HL-60 (cell line): Measurements from ENCODE around the gene PRRT1B.

ENCODE experiments used
- CTCF ChIP-seq: IDR thresholded peaks from one replicate; pipeline ENCODE4 v1.5.1; 2011; ENCODE audit warnings: low read length, control low read depth, inconsistent platforms; ENCODE audit not compliant: insufficient read depth
- GABPA ChIP-seq: IDR thresholded peaks from 2 replicates; pipeline ENCODE4 v1.6.1; 2012; ENCODE audit warnings: low read depth
- POLR2AphosphoS5 ChIP-seq: IDR thresholded peaks from 2 replicates; pipeline ENCODE4 v1.6.1; 2012; ENCODE audit warnings: low read depth
- REST ChIP-seq: IDR thresholded peaks from 2 replicates; pipeline ENCODE4 v1.6.1; 2012; ENCODE audit warnings: low read depth; ENCODE audit not compliant: insufficient replicate concordance

- TF ChIP-seq REST = no peak
- no peak for TF ChIP-seq CTCF
- TF ChIP-seq POLR2AphosphoS5 = no peak
- no peak for TF ChIP-seq GABPA
Observed at GRCh38 chr9:131593936-131594665, 48.8 kb downstream of the PRRT1B start.
